ENCODE data around the gene REXO5. TPM values are rescaled to one million over a fixed set of nuclear protein-coding genes. Genes with fewer than 3 reads are reported as not detected.

Gene REXO5
- total and polyA plus RNA-seq, 2 of the 13 experiments (the other 11 are each of a cell fraction or from before 2014, with no cell fraction given), result 5.9 to 13.1 TPM

GRCh38 chr16:20859699-20860098, 53.4 kb downstream of the REXO5 start:
- H3K4me1 ChIP-seq (ENCODE audit: insufficient read depth, low read length), result peaks cover 12% of the 10 kb centered on the region
- peaks cover 29 to 46% of the 10 kb centered on the region in 2 experiments for H3K36me3 ChIP-seq (replicated peaks in 1 of 2; ENCODE audit: control insufficient read depth in 1 of 2, insufficient read depth in 2 of 2, low read length in 2 of 2)
- ATAC-seq (no peak), FAIRE-seq (no peak), DNase-seq (ENCODE audit: low spot score) (no peak)
- no peak overlapping the region for H3K4me2 ChIP-seq (ENCODE audit: low read depth, low read length)
- H3K27ac ChIP-seq (ENCODE audit: extremely low read length, insufficient read depth, low read length), result no peak overlapping the region
- CTCF ChIA-PET (ENCODE audit: low intra/inter-chr PET ratio, low total read pairs), result no interaction called here
- POLR2A ChIA-PET, result no interaction called here
- no peaks in the 10 kb centered on the region for H4K20me1 ChIP-seq (ENCODE audit: insufficient read depth, low read length)
- no peak overlapping the region for H3K4me3 ChIP-seq (replicated peaks in 1 of 3; ENCODE audit: insufficient read depth in 1 of 3, low read depth in 2 of 3, low read length in 3 of 3)
- BruUV-seq (replicated peaks), result no TSS peak
- H3K9me3 ChIP-seq (ENCODE audit: low read length), result no peaks in the 10 kb centered on the region
- no peak overlapping the region for H2AFZ ChIP-seq (ENCODE audit: low read length)
- H3K27me3 ChIP-seq (ENCODE audit: control insufficient read depth in 1 of 2, insufficient read depth in 2 of 2, low read length in 2 of 2), result no peaks in the 10 kb centered on the region
- 90% methylated on average over 4 of the region's 4 CpGs for WGBS (ENCODE audit: low lambda C conversion rate)
- TF ChIP-seq TBX3 (IDR thresholded peaks at IDR 0.05; ENCODE audit: borderline replicate concordance) (0 out of 2 replicates have a peak, but pooled peaks have one; percentile 21), PHF8 (CRISPR knock-in tag; IDR thresholded peaks at IDR 0.05) (no peak), FOXP4 (CRISPR knock-in tag; IDR thresholded peaks at IDR 0.05) (no peak), PBX2 (CRISPR knock-in tag; IDR thresholded peaks at IDR 0.05) (no peak), ZEB1 (IDR thresholded peaks at IDR 0.05; ENCODE audit: insufficient replicate concordance, low read depth) (no peak), ZNF510 (CRISPR knock-in tag; IDR thresholded peaks at IDR 0.05; ENCODE audit: low read depth) (no peak), TEAD2 (CRISPR knock-in tag; IDR thresholded peaks at IDR 0.05) (no peak)
- H3K9ac ChIP-seq (ENCODE audit: insufficient read depth, low read depth, low read length), result no peak overlapping the region
- in situ Hi-C loops (cut with HindIII; ENCODE audit: extremely low pct_ligation_motif_present, low pct_unique_long_range_greater_than_20kb), result no loop called here
- peaks cover 12% of the 10 kb centered on the region for H3K79me2 ChIP-seq (ENCODE audit: insufficient read depth, low read length)
- intact Hi-C loops (cut with micrococcal nuclease; ENCODE audit: unreplicated experiment), result no loop called here

All from HepG2 (cell line).